Esophagus mucosa (tissue), 1 donor: ENCODE results near the gene THPO. TPM values are rescaled to one million over a fixed set of nuclear protein-coding genes. Genes with fewer than 3 reads are reported as not detected.

Experiments used
- ATAC-seq: fragments of 200-7000 bp; cut with Tn5 transposase; one replicate; pipeline ENCODE4 v1.9.1; 2020
- total RNA-seq: library from RNA; stranded (reverse); gene quantifications from one replicate; pipeline ENCODE4 v1.2.4, GENCODE V29; 2023
- donor health status: DM: yes; HTN: yes; CAD: no.

The THPO gene
- total RNA-seq, result not detected

- no peak for ATAC-seq
Observed at GRCh38 chr3:184377882-184378445, at the start of gene THPO. Gene THPO (minus strand): TSS chr3:184378207. CDS start chr3:184376259, 1,948 bp downstream.

GRCh38 chr3:184426691-184427141, 48.7 kb upstream of the THPO start:
- peak; percentile 57 for ATAC-seq

GRCh38 chr3:184423561-184423960, 45.6 kb upstream of the THPO start:
- ATAC-seq, result peak; percentile 31

GRCh38 chr3:184419171-184419570, 41.2 kb upstream of the THPO start:
- ATAC-seq, result no peak

GRCh38 chr3:184417619-184418327, 39.8 kb upstream of the THPO start:
- peak; percentile 93 for ATAC-seq

- ATAC-seq, result no peak
Observed at GRCh38 chr3:184415203-184415490, 37.1 kb upstream of the THPO start.

- ATAC-seq, result no peak
Observed at GRCh38 chr3:184414418-184415202, 36.6 kb upstream of the THPO start.

GRCh38 chr3:184409946-184410500, 32.0 kb upstream of the THPO start:
- ATAC-seq, result no peak

- ATAC-seq, result no peak
Observed at GRCh38 chr3:184409331-184409926, 31.4 kb upstream of the THPO start.

GRCh38 chr3:184405075-184406030, 27.3 kb upstream of the THPO start:
- no peak for ATAC-seq

- ATAC-seq, result no peak
Observed at GRCh38 chr3:184399410-184399809, 21.4 kb upstream of the THPO start.

GRCh38 chr3:184395320-184395660, 17.3 kb upstream of the THPO start:
- ATAC-seq, result no peak

- ATAC-seq, result no peak
Observed at GRCh38 chr3:184391266-184391665, 13.3 kb upstream of the THPO start.

- no peak for ATAC-seq
Observed at GRCh38 chr3:184389935-184390528, 12.0 kb upstream of the THPO start.

GRCh38 chr3:184389384-184389783, 11.4 kb upstream of the THPO start:
- ATAC-seq, result no peak

- no peak for ATAC-seq
Observed at GRCh38 chr3:184388936-184389230, 10.9 kb upstream of the THPO start.

- ATAC-seq, result no peak
Observed at GRCh38 chr3:184388164-184388935, 10.3 kb upstream of the THPO start.

- no peak for ATAC-seq
Observed at GRCh38 chr3:184387174-184387714, 9.2 kb upstream of the THPO start.

GRCh38 chr3:184386047-184386806, 8.2 kb upstream of the THPO start:
- ATAC-seq, result no peak

GRCh38 chr3:184384856-184385422, 6.9 kb upstream of the THPO start:
- ATAC-seq, result no peak
